Ascending aorta (tissue), 2 donors: ENCODE results near the gene MCTP2. TPM values are rescaled to one million over a fixed set of nuclear protein-coding genes. Genes with fewer than 3 reads are reported as not detected.

ENCODE experiments used
- DNase-seq, 2 donors: peaks; one replicate each; pipeline ENCODE4 v3.0.0-alpha.2; 2019; ENCODE audit warnings: low spot score in 2 of 2
- H3K27ac ChIP-seq, 2 donors: fragments of 200-600 bp; sonication (generic); one replicate each; pipeline ENCODE4 v1.5.1; 2016 to 2017; ENCODE audit warnings: mild to moderate bottlenecking in 1 of 2
- H3K27me3 ChIP-seq: fragments of 200-600 bp; sonication (generic); one replicate; pipeline ENCODE4 v1.5.1; 2017
- H3K36me3 ChIP-seq, 2 donors: fragments of 200-600 bp; sonication (generic); one replicate each; pipeline ENCODE4 v1.5.1; 2016
- H3K4me1 ChIP-seq, 2 donors: fragments of 200-600 bp; sonication (generic); one replicate each; pipeline ENCODE4 v1.5.1; 2016 to 2017; ENCODE audit warnings: mild to moderate bottlenecking in 1 of 2
- H3K4me3 ChIP-seq, 2 donors: fragments of 200-600 bp; sonication (generic); one replicate each; pipeline ENCODE4 v1.5.1; 2016 to 2017; ENCODE audit warnings: mild to moderate bottlenecking in 1 of 2
- H3K9me3 ChIP-seq, 2 donors: fragments of 200-600 bp; sonication (generic); one replicate each; pipeline ENCODE4 v1.5.1; 2016
- CTCF ChIP-seq, 3 experiments: fragments of 200-600 bp in 2 of 3; fragments of 450-650 bp in 1 of 3; sonication (generic) in 2 of 3; IDR thresholded peaks; one replicate each; pipeline ENCODE4 v1.5.1; 2016 to 2019; ENCODE audit warnings: antibody characterized with exemption in 3 of 3, mild to moderate bottlenecking in 1 of 3, moderate library complexity in 1 of 3
- intact Hi-C: fragments of 100-400 bp; cut with DNase I; formaldehyde crosslinking; loops from one replicate; pipeline ENCODE4 v1.15.1; 2023
- total RNA-seq: library from RNA; depleted of rRNA; stranded (reverse); fragments of >200 nt; gene quantifications from one replicate; pipeline ENCODE4 v1.1.0, GENCODE V29; 2016

MCTP2 gene
- total RNA-seq, 1 donor from 2014 or later: 25.5 TPM

- intact Hi-C loops: no loop called here
- peak overlapping the region; percentile 15 to 40 for H3K27ac ChIP-seq
- H3K9me3 ChIP-seq: no peaks in the 10 kb centered on the region
- TF ChIP-seq CTCF (IDR thresholded peaks at IDR 0.05): no peak
- no peak for DNase-seq
- H3K4me1 ChIP-seq: no peaks in the 10 kb centered on the region
- H3K27me3 ChIP-seq: no peaks in the 10 kb centered on the region
- H3K36me3 ChIP-seq: no peaks in the 10 kb centered on the region
- peak overlapping the region; percentile 67 to 76 for H3K4me3 ChIP-seq
Measured at GRCh38 chr15:94231723-94232468, 535 bp downstream of the MCTP2 start.

- Histone ChIP-seq H3K36me3 (no peaks in the 10 kb centered on the region), H3K4me1 (no peaks in the 10 kb centered on the region), H3K27ac (no peak overlapping the region), H3K27me3 (no peaks in the 10 kb centered on the region), H3K9me3 (no peaks in the 10 kb centered on the region), H3K4me3 (no peak overlapping the region)
- no peak for TF ChIP-seq CTCF (IDR thresholded peaks at IDR 0.05)
- no peak for DNase-seq
- intact Hi-C loops: no loop called here
Measured at GRCh38 chr15:94233441-94233840, 2.1 kb downstream of the MCTP2 start.

GRCh38 chr15:94234300-94234699 is 2.9 kb downstream of the MCTP2 start:
- H3K4me3 ChIP-seq: no peak overlapping the region
- no peaks in the 10 kb centered on the region for H3K27me3 ChIP-seq
- no peaks in the 10 kb centered on the region for H3K4me1 ChIP-seq
- no peaks in the 10 kb centered on the region for H3K9me3 ChIP-seq
- H3K36me3 ChIP-seq: no peaks in the 10 kb centered on the region
- no peak overlapping the region for H3K27ac ChIP-seq
- DNase-seq: no peak
- intact Hi-C loops: no loop called here
- no peak for TF ChIP-seq CTCF (IDR thresholded peaks at IDR 0.05)

- Histone ChIP-seq H3K4me1 (no peaks in the 10 kb centered on the region), H3K27ac (no peak overlapping the region), H3K36me3 (no peaks in the 10 kb centered on the region), H3K27me3 (no peaks in the 10 kb centered on the region), H3K9me3 (no peaks in the 10 kb centered on the region), H3K4me3 (no peak overlapping the region)
- no peak for TF ChIP-seq CTCF (IDR thresholded peaks at IDR 0.05)
- intact Hi-C loops: no loop called here
- no peak for DNase-seq
Measured at GRCh38 chr15:94235041-94235440, 3.7 kb downstream of the MCTP2 start.

- no peaks in the 10 kb centered on the region for H3K9me3 ChIP-seq
- intact Hi-C loops: no loop called here
- H3K27ac ChIP-seq: no peak overlapping the region
- no peak overlapping the region for H3K4me3 ChIP-seq
- TF ChIP-seq CTCF (IDR thresholded peaks at IDR 0.05): no peak
- H3K36me3 ChIP-seq: no peaks in the 10 kb centered on the region
- H3K27me3 ChIP-seq: no peaks in the 10 kb centered on the region
- no peak for DNase-seq
- H3K4me1 ChIP-seq: no peaks in the 10 kb centered on the region
Measured at GRCh38 chr15:94235646-94236045, 4.3 kb downstream of the MCTP2 start.
